Adrenal gland (tissue), 5 donors: Measurements from ENCODE around the gene SLC4A9.

Experiments used
- CTCF ChIP-seq, 6 experiments: fragments of 450-650 bp in 4 of 6; fragments of 200-600 bp in 2 of 6; sonication (generic) in 1 of 6; IDR thresholded peaks; 1 replicate in 5 of 6; 2 replicates in 1 of 6; pipeline versions ENCODE4 v1.5.1 to v1.8.0; 2016 to 2021; ENCODE audit warnings: antibody characterized with exemption in 6 of 6, mild to moderate bottlenecking in 2 of 6, moderate library complexity in 1 of 6
- POLR2A ChIP-seq, 2 donors: fragments of 450-650 bp; IDR thresholded peaks; one replicate each; pipeline ENCODE4 v1.6.1; 2017; ENCODE audit warnings: antibody characterized with exemption in 2 of 2, mild to moderate bottlenecking in 2 of 2, moderate library complexity in 1 of 2
- donor health status: DM: no; HTN: no; CAD: no.

GRCh38 chr5:140408750-140409241 is 48.8 kb downstream of the SLC4A9 start:
- TF ChIP-seq CTCF (IDR thresholded peaks at IDR 0.05) (peak in 1 of 6 experiments; percentile 11), POLR2A (IDR thresholded peaks at IDR 0.05) (no peak)
